T-helper 2 cell (primary cell): Measurements from ENCODE around the gene MSRB3.
A peak's percentile ranks its signal among the peaks of the same experiment; 100 is the strongest.
"Not testable (repeated sequence)": the region's sequence is repeated elsewhere in the genome, so short reads cannot be mapped to it uniquely, and the experiment has no call there.

ENCODE experiments used
- DNase-seq, 5 experiments: peaks; one replicate each; pipeline versions ENCODE4 v3.0.0 to v3.0.0-alpha.2; 2012 to 2022

The MSRB3 gene

GRCh38 chr12:65407388-65408149 lies 129.1 kb downstream of the MSRB3 start:
- no peak for DNase-seq

- peak in 1 of 5 experiments; percentile 22 for DNase-seq
These were observed 130.0 kb downstream of the MSRB3 start for GRCh38 chr12:65408441-65408840.

GRCh38 chr12:65409726-65410125 lies 131.2 kb downstream of the MSRB3 start:
- DNase-seq, result no peak

- DNase-seq, result no peak
These were observed 132.7 kb downstream of the MSRB3 start for GRCh38 chr12:65411171-65411570.

GRCh38 chr12:65414526-65414925 lies 136.0 kb downstream of the MSRB3 start:
- DNase-seq, result no peak

- no peak for DNase-seq
These were observed 137.3 kb downstream of the MSRB3 start for GRCh38 chr12:65415826-65416225.

- no peak for DNase-seq
These were observed 141.0 kb downstream of the MSRB3 start for GRCh38 chr12:65419284-65420072.

GRCh38 chr12:65420941-65421340 lies 142.5 kb downstream of the MSRB3 start:
- no peak for DNase-seq

GRCh38 chr12:65427646-65428045 lies 149.2 kb downstream of the MSRB3 start:
- no peak for DNase-seq

- no peak for DNase-seq
These were observed 151.5 kb downstream of the MSRB3 start for GRCh38 chr12:65430006-65430405.

GRCh38 chr12:65430571-65431306 lies 152.3 kb downstream of the MSRB3 start:
- no peak for DNase-seq

GRCh38 chr12:65432114-65432513 lies 153.6 kb downstream of the MSRB3 start:
- no peak for DNase-seq

- no peak for DNase-seq
These were observed 154.2 kb downstream of the MSRB3 start for GRCh38 chr12:65432651-65433050.

GRCh38 chr12:65434737-65435136 lies 156.3 kb downstream of the MSRB3 start:
- DNase-seq, result no peak

- no peak for DNase-seq
These were observed 164.6 kb downstream of the MSRB3 start for GRCh38 chr12:65443038-65443437.

- DNase-seq, result no peak
These were observed 166.5 kb downstream of the MSRB3 start for GRCh38 chr12:65444996-65445395.

GRCh38 chr12:65446901-65447300 lies 168.4 kb downstream of the MSRB3 start:
- DNase-seq, result no peak

GRCh38 chr12:65449400-65449799 lies 170.9 kb downstream of the MSRB3 start:
- DNase-seq, result no peak

GRCh38 chr12:65450625-65451024 lies 172.1 kb downstream of the MSRB3 start:
- DNase-seq, result no peak

- no peak for DNase-seq
These were observed 175.8 kb downstream of the MSRB3 start for GRCh38 chr12:65454115-65454787.

GRCh38 chr12:65457341-65457740 lies 178.9 kb downstream of the MSRB3 start:
- DNase-seq, result not testable (repeated sequence)

GRCh38 chr12:65458718-65459117 lies 180.2 kb downstream of the MSRB3 start:
- DNase-seq, result no peak

GRCh38 chr12:65459545-65459944 lies 181.1 kb downstream of the MSRB3 start:
- DNase-seq, result no peak
